OCI-LY1 (cell line): ENCODE measurements around the gene CX3CL1.

Experiments used
- CTCF ChIP-seq: fragments of 200-600 bp; sonication (generic), shearing (Covaris generic); IDR thresholded peaks from 2 replicates; pipeline ENCODE4 v1.5.1; 2017; ENCODE audit warnings: mild to moderate bottlenecking, antibody characterized with exemption, low read length, moderate library complexity, mixed read lengths
- EZH2 ChIP-seq: fragments of 200-600 bp; sonication (generic), shearing (Covaris generic); IDR thresholded peaks from 2 replicates; pipeline ENCODE4 v1.8.0; 2017; ENCODE audit warnings: borderline replicate concordance, mixed run types, mild to moderate bottlenecking, antibody characterized with exemption, low read length, moderate library complexity, mixed read lengths

- TF ChIP-seq CTCF: no peak
- no peak for TF ChIP-seq EZH2
Measured at GRCh38 chr16:57379579-57379978, 7.3 kb downstream of the CX3CL1 start.
